ENCODE measurements around the gene HIPK2. TPM values are rescaled to one million over a fixed set of nuclear protein-coding genes. Genes with fewer than 3 reads are reported as not detected.

Gene HIPK2
- total RNA-seq, 1 experiment from 2014 or later = 64.3 TPM

- peaks cover 22% of the 10 kb centered on the region for H3K36me3 Mint-ChIP-seq (ENCODE audit: insufficient read depth, unreplicated experiment)
- H3K4me3 Mint-ChIP-seq (ENCODE audit: unreplicated experiment) = no peak overlapping the region
- H3K27me3 Mint-ChIP-seq (ENCODE audit: insufficient read depth, unreplicated experiment) = no peaks in the 10 kb centered on the region
- no TSS peak for BruUV-seq (replicated peaks)
- no peaks in the 10 kb centered on the region for H3K9me3 Mint-ChIP-seq (ENCODE audit: unreplicated experiment)
- peak overlapping the region; percentile 61 for H3K27ac Mint-ChIP-seq (ENCODE audit: low read depth, unreplicated experiment)
- POLR2A ChIA-PET = interaction anchor here (0.6 to 1.2 kb wide), 3 partner anchors 14 to 143 kb away, joined by 3 to 4 read pairs (median 4); no protein-coding TSS in a partner anchor
- CTCF ChIA-PET = interaction anchor here (0.5 to 1.6 kb wide), 4 partner anchors 9 to 127 kb away, joined by 3 to 5 read pairs (median 4); no protein-coding TSS in a partner anchor
- DNase-seq (ENCODE audit: unreplicated experiment) = no peak
- TF ChIP-seq, protein P1, sequence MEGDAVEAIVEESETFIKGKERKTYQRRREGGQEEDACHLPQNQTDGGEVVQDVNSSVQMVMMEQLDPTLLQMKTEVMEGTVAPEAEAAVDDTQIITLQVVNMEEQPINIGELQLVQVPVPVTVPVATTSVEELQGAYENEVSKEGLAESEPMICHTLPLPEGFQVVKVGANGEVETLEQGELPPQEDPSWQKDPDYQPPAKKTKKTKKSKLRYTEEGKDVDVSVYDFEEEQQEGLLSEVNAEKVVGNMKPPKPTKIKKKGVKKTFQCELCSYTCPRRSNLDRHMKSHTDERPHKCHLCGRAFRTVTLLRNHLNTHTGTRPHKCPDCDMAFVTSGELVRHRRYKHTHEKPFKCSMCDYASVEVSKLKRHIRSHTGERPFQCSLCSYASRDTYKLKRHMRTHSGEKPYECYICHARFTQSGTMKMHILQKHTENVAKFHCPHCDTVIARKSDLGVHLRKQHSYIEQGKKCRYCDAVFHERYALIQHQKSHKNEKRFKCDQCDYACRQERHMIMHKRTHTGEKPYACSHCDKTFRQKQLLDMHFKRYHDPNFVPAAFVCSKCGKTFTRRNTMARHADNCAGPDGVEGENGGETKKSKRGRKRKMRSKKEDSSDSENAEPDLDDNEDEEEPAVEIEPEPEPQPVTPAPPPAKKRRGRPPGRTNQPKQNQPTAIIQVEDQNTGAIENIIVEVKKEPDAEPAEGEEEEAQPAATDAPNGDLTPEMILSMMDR (IDR thresholded peaks at IDR 0.05; ENCODE audit: unreplicated experiment) = no peak
- peaks cover 44% of the 10 kb centered on the region for H3K4me1 Mint-ChIP-seq (ENCODE audit: insufficient read depth, unreplicated experiment)
- intact Hi-C loops (cut with micrococcal nuclease) = no loop called here
Observed at GRCh38 chr7:139745678-139746143, 32.1 kb downstream of the HIPK2 start.

- Mint-ChIP-seq H3K4me3 (ENCODE audit: unreplicated experiment) (no peak overlapping the region), H3K27me3 (ENCODE audit: insufficient read depth, unreplicated experiment) (no peaks in the 10 kb centered on the region), H3K36me3 (ENCODE audit: insufficient read depth, unreplicated experiment) (peaks cover 29% of the 10 kb centered on the region), H3K27ac (ENCODE audit: low read depth, unreplicated experiment) (peak overlapping the region; percentile 61), H3K4me1 (ENCODE audit: insufficient read depth, unreplicated experiment) (peaks cover 47% of the 10 kb centered on the region), H3K9me3 (ENCODE audit: unreplicated experiment) (no peaks in the 10 kb centered on the region)
- intact Hi-C loops (cut with micrococcal nuclease) = no loop called here
- BruUV-seq (replicated peaks) = no TSS peak
- POLR2A ChIA-PET = interaction anchor here (0.7 to 1.2 kb wide), 2 partner anchors 10 to 26 kb away, joined by 3 to 4 read pairs; no protein-coding TSS in a partner anchor
- DNase-seq (ENCODE audit: unreplicated experiment) = no peak
- CTCF ChIA-PET = interaction anchor here (0.5 to 1.6 kb wide), 2 partner anchors 8 to 22 kb away, joined by 3 to 4 read pairs; no protein-coding TSS in a partner anchor
- TF ChIP-seq, protein P1 (IDR thresholded peaks at IDR 0.05; ENCODE audit: unreplicated experiment) = no peak
Observed at GRCh38 chr7:139744768-139745677, 32.8 kb downstream of the HIPK2 start.

DNA sequence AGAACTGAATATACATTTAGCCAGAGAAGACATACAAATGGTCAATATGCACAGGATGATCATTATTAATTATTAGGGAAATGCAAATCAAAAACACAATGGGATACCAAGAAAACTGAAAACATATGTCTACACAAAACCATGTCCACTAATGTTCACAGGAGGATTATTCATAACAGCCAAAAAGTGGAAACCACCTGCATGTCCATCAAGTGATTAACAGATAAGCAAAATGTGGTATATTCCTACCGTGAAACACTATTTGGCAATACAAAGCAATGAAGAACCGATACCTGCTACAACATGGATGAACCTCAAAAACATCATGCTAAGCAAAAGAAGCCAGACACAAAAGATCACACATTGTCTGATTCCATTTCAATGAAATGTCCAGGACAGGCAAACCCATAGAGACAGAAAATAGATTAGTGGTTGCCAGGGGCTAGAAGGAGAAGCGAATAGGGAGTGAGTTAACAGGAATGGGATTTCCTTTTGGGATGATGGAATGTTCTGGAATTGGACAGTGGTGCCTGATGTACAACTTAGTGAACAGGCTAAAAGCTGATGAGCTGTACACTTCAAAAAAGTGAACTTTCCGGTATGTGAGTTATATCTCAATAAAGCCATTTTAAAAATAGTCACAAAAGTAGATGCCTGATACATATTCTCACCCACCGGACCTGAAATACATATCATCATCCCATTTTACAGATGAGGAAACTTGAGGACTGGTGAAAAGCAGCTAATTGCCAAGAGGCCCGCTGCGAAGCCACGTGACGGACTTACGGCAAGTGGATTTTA is 33.6 kb downstream of the HIPK2 start:
- Mint-ChIP-seq H3K9me3 (ENCODE audit: unreplicated experiment) (no peaks in the 10 kb centered on the region), H3K27ac (ENCODE audit: low read depth, unreplicated experiment) (no peak overlapping the region), H3K4me1 (ENCODE audit: insufficient read depth, unreplicated experiment) (peaks cover 47% of the 10 kb centered on the region), H3K36me3 (ENCODE audit: insufficient read depth, unreplicated experiment) (peaks cover 36% of the 10 kb centered on the region), H3K4me3 (ENCODE audit: unreplicated experiment) (no peak overlapping the region), H3K27me3 (ENCODE audit: insufficient read depth, unreplicated experiment) (no peaks in the 10 kb centered on the region)
- TF ChIP-seq, protein P1 (IDR thresholded peaks at IDR 0.05; ENCODE audit: unreplicated experiment) = no peak
- intact Hi-C loops (cut with micrococcal nuclease) = no loop called here
- DNase-seq (ENCODE audit: unreplicated experiment) = no peak
- CTCF ChIA-PET = no interaction called here
- POLR2A ChIA-PET = interaction anchor here (0.7 kb wide), 1 partner anchor 11 kb away, joined by 3 read pairs; no protein-coding TSS in a partner anchor
- BruUV-seq (replicated peaks) = no TSS peak
